GM12878 (cell line): ENCODE measurements around the gene PPIP5K2. TPM values are rescaled to one million over a fixed set of nuclear protein-coding genes. Genes with fewer than 3 reads are reported as not detected.
A peak's percentile ranks its signal among the peaks of the same experiment; 100 is the strongest.

Source experiments
- ATAC-seq: fragments of 200-7000 bp; cut with Tn5 transposase; 3 replicates; pipeline ENCODE4 v1.9.1; 2020; ENCODE audit warnings: mild to moderate bottlenecking, moderate library complexity
- BruUV-seq: library from RNA; stranded (reverse); fragments of 400-500 nt; replicated peaks from 2 replicates; lab custom pipeline; 2021; lab: Mats Ljungman, UMichigan
- CTCF ChIA-PET: fragments of 300-600 bp; sonication (Branson Sonifier 250); formaldehyde crosslinking; extraction: SDS; loops from one replicate; lab custom pipeline; 2021; ENCODE audit warnings: inconsistent platforms; lab: Yijun Ruan, JAX
- POLR2A ChIA-PET: fragments of 350-600 bp; formaldehyde crosslinking; extraction: SDS; loops from one replicate; lab custom pipeline; 2021; ENCODE audit warnings: inconsistent platforms; lab: Charles Lee
- RAD21 ChIA-PET: fragments of 300-600 bp; sonication (Branson Sonifier 250); formaldehyde crosslinking; loops from one replicate; lab custom pipeline; 2023; ENCODE audit warnings: antibody characterized with exemption; ENCODE audit not compliant: unreplicated experiment; lab: Charles Lee
- SMC1A ChIA-PET: fragments of 300-600 bp; sonication (Branson Sonifier 250); formaldehyde crosslinking; loops from one replicate; lab custom pipeline; 2023; ENCODE audit not compliant: unreplicated experiment, uncharacterized antibody; lab: Charles Lee
- DNase-seq: peaks from one replicate; pipeline ENCODE4 v3.0.0-alpha.2; 2011; ENCODE audit warnings: low read depth, low spot score
- FAIRE-seq: peaks from 3 replicates; lab custom pipeline; 2011; peaks lifted over from hg19 to GRCh38; lab: Jason Lieb, UNC
- H2AFZ ChIP-seq: 2 replicates; pipeline ENCODE4 v1.6.0; 2011; ENCODE audit warnings: low read depth, low read length, control low read depth; ENCODE audit not compliant: control insufficient read depth
- H3K27ac ChIP-seq: 2 replicates; pipeline ENCODE4 v1.5.1; 2011; ENCODE audit warnings: control low read depth; ENCODE audit not compliant: control insufficient read depth, insufficient read depth
- H3K27me3 ChIP-seq, 2 experiments: replicated peaks in 1 of 2; 2 replicates each; pipeline versions ENCODE4 v1.6.0 to v1.6.1; 2011; ENCODE audit warnings: low read length in 1 of 2; ENCODE audit not compliant: control insufficient read depth in 2 of 2, insufficient read depth in 2 of 2
- H3K36me3 ChIP-seq, 2 experiments: 2 replicates each; pipeline ENCODE4 v1.5.1; 2011; ENCODE audit warnings: low read length in 1 of 2; ENCODE audit not compliant: control insufficient read depth in 2 of 2, insufficient read depth in 2 of 2
- H3K4me1 ChIP-seq: 2 replicates; pipeline ENCODE4 v1.6.1; 2011; ENCODE audit warnings: mild to moderate bottlenecking, low read length, moderate library complexity, mixed read lengths; ENCODE audit not compliant: control insufficient read depth, insufficient read depth
- H3K4me2 ChIP-seq: 2 replicates; pipeline ENCODE4 v1.6.0; 2011; ENCODE audit warnings: control low read depth; ENCODE audit not compliant: control insufficient read depth, insufficient read depth
- H3K4me3 ChIP-seq: fragments of 200-600 bp; sonication (generic); 2 replicates; pipeline ENCODE4 v1.5.1; 2016
- H3K79me2 ChIP-seq: 2 replicates; pipeline ENCODE4 v1.6.0; 2011; ENCODE audit warnings: low read length; ENCODE audit not compliant: control insufficient read depth, insufficient read depth
- H3K9ac ChIP-seq: 2 replicates; pipeline ENCODE4 v1.8.0; 2011; ENCODE audit warnings: low read length, control low read depth, mixed read lengths; ENCODE audit not compliant: control insufficient read depth, insufficient read depth
- H3K9me3 ChIP-seq: replicated peaks from 3 replicates; pipeline ENCODE4 v1.5.1; 2011; ENCODE audit warnings: mild to moderate bottlenecking, low read length; ENCODE audit not compliant: control insufficient read depth, insufficient read depth
- H4K20me1 ChIP-seq: 2 replicates; pipeline ENCODE4 v1.6.0; 2011; ENCODE audit not compliant: control insufficient read depth, insufficient read depth
- ASH2L ChIP-seq: fragments of 300-600, 200-600 bp; sonication (generic); IDR thresholded peaks from 2 replicates; pipeline ENCODE4 v1.6.1; 2017; ENCODE audit warnings: low read depth, mild to moderate bottlenecking, borderline replicate concordance
- IKZF2 ChIP-seq, 2 experiments: fragments of 450-650 bp; IDR thresholded peaks; 2 replicates each; pipeline ENCODE4 v1.6.1; 2017; ENCODE audit warnings: mild to moderate bottlenecking in 2 of 2, moderate library complexity in 2 of 2
- NFIC ChIP-seq: IDR thresholded peaks from 2 replicates; pipeline ENCODE4 v1.6.1; 2012; ENCODE audit warnings: low read depth, mild to moderate bottlenecking, inconsistent platforms, low read length, moderate library complexity
- NR2C1 ChIP-seq: fragments of 450-650 bp; IDR thresholded peaks from 2 replicates; pipeline ENCODE4 v1.6.1; 2017; ENCODE audit warnings: antibody characterized with exemption, mild to moderate bottlenecking, moderate library complexity
- PAX8 ChIP-seq: fragments of 450-650 bp; IDR thresholded peaks from 2 replicates; pipeline ENCODE4 v1.6.1; 2017; ENCODE audit warnings: mild to moderate bottlenecking, moderate library complexity
- RBBP5 ChIP-seq: fragments of 200-600 bp; sonication (generic); conservative IDR thresholded peaks from 2 replicates; pipeline ENCODE4 v1.6.1; 2016
- SMARCA5 ChIP-seq: fragments of 450-650 bp; IDR thresholded peaks from 2 replicates; pipeline ENCODE4 v1.6.1; 2017; ENCODE audit warnings: mild to moderate bottlenecking
- STAT1 ChIP-seq: fragments of 450-650 bp; conservative IDR thresholded peaks from 2 replicates; pipeline ENCODE4 v1.6.1; 2014; ENCODE audit warnings: antibody characterized with exemption, mild to moderate bottlenecking
- STAT3 ChIP-seq: IDR thresholded peaks from 2 replicates; pipeline ENCODE4 v1.6.1; 2011; ENCODE audit warnings: low read depth, low read length, improper control_type of control experiment
- TBL1XR1 ChIP-seq: IDR thresholded peaks from 2 replicates; pipeline ENCODE4 v1.6.1; 2012; ENCODE audit warnings: low read depth, low read length, improper control_type of control experiment
- TCF7 ChIP-seq: IDR thresholded peaks from 2 replicates; pipeline ENCODE4 v1.6.1; 2014; ENCODE audit warnings: antibody characterized with exemption, borderline replicate concordance
- WGBS: methylation state at CpG from one replicate; pipeline ENCODE4 v1.1.6; 2016; ENCODE audit warnings: low lambda C conversion rate; ENCODE audit not compliant: insufficient replicate concordance, insufficient coverage; ENCODE audit errors: missing lambda C conversion rate; 5-methylcytosine and 5-hydroxymethylcytosine counted together
- in situ Hi-C: fragments of 300-500 bp; cut with MboI; formaldehyde crosslinking; loops from 9 replicates; pipeline ENCODE4 v1.14.3; 2018; ENCODE audit warnings: mixed read lengths
- intact Hi-C: fragments of 100-400 bp; cut with micrococcal nuclease; formaldehyde crosslinking; loops from one replicate; pipeline ENCODE4 v1.14.2; 2022; ENCODE audit not compliant: unreplicated experiment
- polyA plus RNA-seq, 11 experiments: library from polyadenylated mRNA; depleted of rRNA in 4 of 11; unstranded in 6 of 11; stranded (reverse) in 5 of 11; fragments of >200 nt; fragmentation: Nextera tagmentation in 4 of 11; fragmentation: Illumina TruSeq in 1 of 11; extraction: Ambion mirVana in 4 of 11; extraction: Trizol in 1 of 11; gene quantifications; 1 replicate in 1 of 11; 2 replicates in 10 of 11; pipeline versions ENCODE4 v1.2.1 to v1.2.3, GENCODE V29; 2011 to 2016; ENCODE audit warnings: inconsistent platforms in 2 of 11, missing spikeins in 2 of 11, low read depth in 1 of 11
- total RNA-seq, 4 experiments: library from RNA; depleted of rRNA in 3 of 4; stranded (reverse); fragments of >200 nt in 3 of 4; fragmentation: Illumina TruSeq in 1 of 4; extraction: Trizol in 1 of 4; gene quantifications; 2 replicates each; pipeline versions ENCODE4 v1.2.1 to v1.2.3, GENCODE V29; 2013 to 2021
- TF ChIP-seq, protein P1 (sequence below): fragments of 450-650 bp; IDR thresholded peaks from 2 replicates; pipeline ENCODE4 v1.6.1; 2017; ENCODE audit warnings: mild to moderate bottlenecking, moderate library complexity
- TF ChIP-seq, protein P2 (sequence below): fragments of 450-650 bp; IDR thresholded peaks from 2 replicates; pipeline ENCODE4 v1.6.1; 2016; ENCODE audit warnings: mild to moderate bottlenecking
- TF ChIP-seq, protein P3 (sequence below): IDR thresholded peaks from 2 replicates; pipeline ENCODE4 v1.6.1; 2012; ENCODE audit warnings: mild to moderate bottlenecking, low read depth, low read length

PPIP5K2 gene
- total and polyA plus RNA-seq, 10 of the 15 experiments (the other 5 are each of a cell fraction or from before 2014, with no cell fraction given) = 27.7 to 87.3 (median 58.6) TPM

DNA sequence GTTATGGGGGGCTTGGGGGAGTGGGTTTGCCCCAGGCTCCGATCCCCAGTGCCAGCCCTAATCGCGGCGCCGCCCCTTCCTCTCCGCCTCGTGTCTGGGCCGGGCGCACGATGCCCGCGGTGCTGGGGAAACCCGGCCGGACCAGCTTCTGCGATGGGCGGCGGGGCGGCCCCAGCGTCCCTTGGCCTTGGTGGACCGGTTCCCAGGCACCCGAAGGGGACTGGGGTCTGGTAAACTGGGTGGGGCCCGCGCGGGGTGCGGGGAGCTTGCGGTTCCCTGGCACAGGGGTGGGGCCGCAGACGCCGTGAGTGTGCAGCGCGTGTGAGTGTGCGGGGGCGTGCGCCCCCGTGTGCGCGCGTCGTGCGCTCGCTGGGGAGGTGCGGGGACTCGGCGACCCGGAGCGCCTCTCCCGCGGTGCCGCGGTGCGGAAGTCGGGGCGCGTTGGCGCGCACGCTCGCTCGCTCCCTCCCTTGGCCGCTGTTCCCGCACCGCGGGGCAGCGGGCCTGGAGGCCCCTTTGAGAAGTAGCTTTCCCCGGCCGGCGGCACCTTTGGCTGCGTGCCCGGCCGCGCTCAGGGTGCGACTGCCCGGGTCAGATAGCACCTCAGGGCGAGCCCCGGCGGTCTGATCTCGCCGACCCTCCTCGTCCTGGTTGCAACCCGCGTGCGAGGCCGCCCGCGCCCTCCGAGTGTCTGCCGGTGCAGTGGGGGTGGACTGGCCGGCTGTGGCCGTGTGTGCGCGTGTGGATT lies 139.0 kb downstream of the PPIP5K2 start:
- FAIRE-seq = no peak
- Histone ChIP-seq H3K4me3 (peak overlapping the region; percentile 87), H3K36me3 (no peaks in the 10 kb centered on the region), H3K4me1 (peaks cover 3% of the 10 kb centered on the region; the same call in 1 of the 2 replicates), H3K9ac (peak overlapping the region; percentile 55), H3K27ac (peak overlapping the region; percentile 34), H2AFZ (peak overlapping the region; percentile 76), H3K27me3 (no peaks in the 10 kb centered on the region), H3K9me3 (no peaks in the 10 kb centered on the region), H3K4me2 (peak overlapping the region; percentile 94; the same call in 1 of the 2 replicates), H4K20me1 (no peaks in the 10 kb centered on the region), H3K79me2 (peaks cover 46% of the 10 kb centered on the region)
- CTCF ChIA-PET = interaction anchor here (1.4 to 7.7 kb wide), 2 partner anchors 12 to 217 kb away, joined by 10 to 77 read pairs; no protein-coding TSS in a partner anchor
- intact Hi-C loops = loop anchor here (2.0 kb wide), 1 partner anchor 82 kb away; no protein-coding TSS in a partner anchor
- no peak for DNase-seq
- under 1% methylated on average over 57 of the region's 91 CpGs for WGBS
- BruUV-seq = no TSS peak
- RAD21 ChIA-PET = interaction anchor here (0.6 to 4.8 kb wide), 5 partner anchors 12 to 283 kb away, joined by 3 to 34 read pairs (median 4); no protein-coding TSS in a partner anchor
- POLR2A ChIA-PET = interaction anchor here (0.6 to 2.6 kb wide), 5 partner anchors 12 to 832 kb away, joined by 3 to 7 read pairs (median 4); partner anchors contain the start of genes GIN1 and PPIP5K2
- SMC1A ChIA-PET = interaction anchor here (0.6 to 9.1 kb wide), 8 partner anchors 13 to 496 kb away, joined by 3 to 64 read pairs (median 4); no protein-coding TSS in a partner anchor
- in situ Hi-C loops = no loop called here
- peak; percentile 64 for ATAC-seq
- TF ChIP-seq NR2C1 = no peak
- no peak for TF ChIP-seq NFIC
- TF ChIP-seq TCF7 = no peak
- TF ChIP-seq RBBP5 = no peak
- TF ChIP-seq IKZF2 (IDR thresholded peaks at IDR 0.05) = peak in 1 of 2 experiments; percentile 3; a peak in 2 of 4 replicates
- TF ChIP-seq, protein P1, sequence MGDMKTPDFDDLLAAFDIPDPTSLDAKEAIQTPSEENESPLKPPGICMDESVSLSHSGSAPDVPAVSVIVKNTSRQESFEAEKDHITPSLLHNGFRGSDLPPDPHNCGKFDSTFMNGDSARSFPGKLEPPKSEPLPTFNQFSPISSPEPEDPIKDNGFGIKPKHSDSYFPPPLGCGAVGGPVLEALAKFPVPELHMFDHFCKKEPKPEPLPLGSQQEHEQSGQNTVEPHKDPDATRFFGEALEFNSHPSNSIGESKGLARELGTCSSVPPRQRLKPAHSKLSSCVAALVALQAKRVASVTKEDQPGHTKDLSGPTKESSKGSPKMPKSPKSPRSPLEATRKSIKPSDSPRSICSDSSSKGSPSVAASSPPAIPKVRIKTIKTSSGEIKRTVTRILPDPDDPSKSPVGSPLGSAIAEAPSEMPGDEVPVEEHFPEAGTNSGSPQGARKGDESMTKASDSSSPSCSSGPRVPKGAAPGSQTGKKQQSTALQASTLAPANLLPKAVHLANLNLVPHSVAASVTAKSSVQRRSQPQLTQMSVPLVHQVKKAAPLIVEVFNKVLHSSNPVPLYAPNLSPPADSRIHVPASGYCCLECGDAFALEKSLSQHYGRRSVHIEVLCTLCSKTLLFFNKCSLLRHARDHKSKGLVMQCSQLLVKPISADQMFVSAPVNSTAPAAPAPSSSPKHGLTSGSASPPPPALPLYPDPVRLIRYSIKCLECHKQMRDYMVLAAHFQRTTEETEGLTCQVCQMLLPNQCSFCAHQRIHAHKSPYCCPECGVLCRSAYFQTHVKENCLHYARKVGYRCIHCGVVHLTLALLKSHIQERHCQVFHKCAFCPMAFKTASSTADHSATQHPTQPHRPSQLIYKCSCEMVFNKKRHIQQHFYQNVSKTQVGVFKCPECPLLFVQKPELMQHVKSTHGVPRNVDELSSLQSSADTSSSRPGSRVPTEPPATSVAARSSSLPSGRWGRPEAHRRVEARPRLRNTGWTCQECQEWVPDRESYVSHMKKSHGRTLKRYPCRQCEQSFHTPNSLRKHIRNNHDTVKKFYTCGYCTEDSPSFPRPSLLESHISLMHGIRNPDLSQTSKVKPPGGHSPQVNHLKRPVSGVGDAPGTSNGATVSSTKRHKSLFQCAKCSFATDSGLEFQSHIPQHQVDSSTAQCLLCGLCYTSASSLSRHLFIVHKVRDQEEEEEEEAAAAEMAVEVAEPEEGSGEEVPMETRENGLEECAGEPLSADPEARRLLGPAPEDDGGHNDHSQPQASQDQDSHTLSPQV = no peak
- TF ChIP-seq ASH2L = 0 out of 2 replicates have a peak, but pooled peaks have one; percentile 59
- TF ChIP-seq, protein P2, sequence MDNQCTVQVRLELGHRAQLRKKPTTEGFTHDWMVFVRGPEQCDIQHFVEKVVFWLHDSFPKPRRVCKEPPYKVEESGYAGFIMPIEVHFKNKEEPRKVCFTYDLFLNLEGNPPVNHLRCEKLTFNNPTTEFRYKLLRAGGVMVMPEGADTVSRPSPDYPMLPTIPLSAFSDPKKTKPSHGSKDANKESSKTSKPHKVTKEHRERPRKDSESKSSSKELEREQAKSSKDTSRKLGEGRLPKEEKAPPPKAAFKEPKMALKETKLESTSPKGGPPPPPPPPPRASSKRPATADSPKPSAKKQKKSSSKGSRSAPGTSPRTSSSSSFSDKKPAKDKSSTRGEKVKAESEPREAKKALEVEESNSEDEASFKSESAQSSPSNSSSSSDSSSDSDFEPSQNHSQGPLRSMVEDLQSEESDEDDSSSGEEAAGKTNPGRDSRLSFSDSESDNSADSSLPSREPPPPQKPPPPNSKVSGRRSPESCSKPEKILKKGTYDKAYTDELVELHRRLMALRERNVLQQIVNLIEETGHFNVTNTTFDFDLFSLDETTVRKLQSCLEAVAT = no peak
- 0 out of 2 replicates have a peak, but pooled peaks have one; percentile 52 for TF ChIP-seq SMARCA5
- TF ChIP-seq, protein P3, sequence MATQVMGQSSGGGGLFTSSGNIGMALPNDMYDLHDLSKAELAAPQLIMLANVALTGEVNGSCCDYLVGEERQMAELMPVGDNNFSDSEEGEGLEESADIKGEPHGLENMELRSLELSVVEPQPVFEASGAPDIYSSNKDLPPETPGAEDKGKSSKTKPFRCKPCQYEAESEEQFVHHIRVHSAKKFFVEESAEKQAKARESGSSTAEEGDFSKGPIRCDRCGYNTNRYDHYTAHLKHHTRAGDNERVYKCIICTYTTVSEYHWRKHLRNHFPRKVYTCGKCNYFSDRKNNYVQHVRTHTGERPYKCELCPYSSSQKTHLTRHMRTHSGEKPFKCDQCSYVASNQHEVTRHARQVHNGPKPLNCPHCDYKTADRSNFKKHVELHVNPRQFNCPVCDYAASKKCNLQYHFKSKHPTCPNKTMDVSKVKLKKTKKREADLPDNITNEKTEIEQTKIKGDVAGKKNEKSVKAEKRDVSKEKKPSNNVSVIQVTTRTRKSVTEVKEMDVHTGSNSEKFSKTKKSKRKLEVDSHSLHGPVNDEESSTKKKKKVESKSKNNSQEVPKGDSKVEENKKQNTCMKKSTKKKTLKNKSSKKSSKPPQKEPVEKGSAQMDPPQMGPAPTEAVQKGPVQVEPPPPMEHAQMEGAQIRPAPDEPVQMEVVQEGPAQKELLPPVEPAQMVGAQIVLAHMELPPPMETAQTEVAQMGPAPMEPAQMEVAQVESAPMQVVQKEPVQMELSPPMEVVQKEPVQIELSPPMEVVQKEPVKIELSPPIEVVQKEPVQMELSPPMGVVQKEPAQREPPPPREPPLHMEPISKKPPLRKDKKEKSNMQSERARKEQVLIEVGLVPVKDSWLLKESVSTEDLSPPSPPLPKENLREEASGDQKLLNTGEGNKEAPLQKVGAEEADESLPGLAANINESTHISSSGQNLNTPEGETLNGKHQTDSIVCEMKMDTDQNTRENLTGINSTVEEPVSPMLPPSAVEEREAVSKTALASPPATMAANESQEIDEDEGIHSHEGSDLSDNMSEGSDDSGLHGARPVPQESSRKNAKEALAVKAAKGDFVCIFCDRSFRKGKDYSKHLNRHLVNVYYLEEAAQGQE = no peak
- no peak for TF ChIP-seq PAX8
- no peak for TF ChIP-seq TBL1XR1
- TF ChIP-seq STAT1 = no peak
- no peak for TF ChIP-seq STAT3
